HG03571 (cell line): Measurements from ENCODE around the gene CDKL5.
"Not testable (repeated sequence)": the region's sequence is repeated elsewhere in the genome, so short reads cannot be mapped to it uniquely, and the experiment has no call there.

ENCODE experiments used
- ATAC-seq: cut with Tn5 transposase; IDR thresholded peaks from one replicate; pipeline ENCODE4 v1.9.1; 2021; ENCODE audit not compliant: unreplicated experiment

The CDKL5 gene

GRCh38 chrX:18425199-18426003 lies at the start of gene CDKL5:
TSS of gene CDKL5 (plus strand) at chrX:18425608. CDS start at chrX:18507097, 81,489 bp downstream.
- ATAC-seq: peak; percentile 94

- no peak for ATAC-seq
Observed at GRCh38 chrX:18377796-18378195, 47.6 kb upstream of the CDKL5 start.

DNA sequence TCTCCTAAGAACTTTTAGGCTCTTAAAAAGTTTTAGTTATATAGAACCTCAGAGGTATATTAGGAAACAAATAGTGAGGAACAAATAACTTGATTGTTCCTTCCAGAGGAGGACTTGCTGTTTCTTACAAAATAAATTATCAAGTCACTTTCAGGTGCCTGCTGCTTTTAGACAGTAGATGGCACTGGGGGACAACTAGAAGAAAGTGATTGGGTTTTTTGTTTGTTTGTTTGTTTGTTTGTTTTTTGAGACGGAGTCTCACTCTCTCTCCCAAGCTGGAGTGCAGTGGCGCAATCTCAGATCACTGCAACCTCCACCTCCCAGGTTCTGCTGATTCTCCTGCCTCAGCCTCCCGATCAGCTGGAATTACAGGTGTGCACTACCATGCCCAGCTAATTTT lies 35.4 kb upstream of the CDKL5 start:
- no peak for ATAC-seq

- no peak for ATAC-seq
Observed at GRCh38 chrX:18390941-18391538, 34.4 kb upstream of the CDKL5 start.

DNA sequence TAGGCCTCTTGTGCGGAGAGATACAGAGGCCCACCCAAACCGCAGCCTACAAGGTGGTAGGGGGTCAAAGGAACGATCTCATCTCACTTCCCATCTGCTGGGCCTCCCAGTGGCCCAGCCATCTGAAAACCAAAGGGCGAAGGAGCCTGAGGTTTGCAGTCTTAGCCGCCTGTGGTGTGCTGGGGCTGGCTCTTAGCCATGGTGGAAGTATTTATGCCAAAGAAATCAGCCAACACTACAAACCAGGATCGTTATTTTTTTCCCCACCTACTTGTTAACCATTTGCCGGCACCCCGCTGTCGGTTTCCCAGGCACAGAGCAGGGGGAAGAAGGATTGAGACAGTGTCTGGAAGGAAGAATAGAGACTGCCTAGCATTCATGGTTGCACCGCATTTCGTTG lies 30.9 kb upstream of the CDKL5 start:
- no peak for ATAC-seq

GRCh38 chrX:18401848-18402213 lies 23.6 kb upstream of the CDKL5 start:
- ATAC-seq: no peak

DNA sequence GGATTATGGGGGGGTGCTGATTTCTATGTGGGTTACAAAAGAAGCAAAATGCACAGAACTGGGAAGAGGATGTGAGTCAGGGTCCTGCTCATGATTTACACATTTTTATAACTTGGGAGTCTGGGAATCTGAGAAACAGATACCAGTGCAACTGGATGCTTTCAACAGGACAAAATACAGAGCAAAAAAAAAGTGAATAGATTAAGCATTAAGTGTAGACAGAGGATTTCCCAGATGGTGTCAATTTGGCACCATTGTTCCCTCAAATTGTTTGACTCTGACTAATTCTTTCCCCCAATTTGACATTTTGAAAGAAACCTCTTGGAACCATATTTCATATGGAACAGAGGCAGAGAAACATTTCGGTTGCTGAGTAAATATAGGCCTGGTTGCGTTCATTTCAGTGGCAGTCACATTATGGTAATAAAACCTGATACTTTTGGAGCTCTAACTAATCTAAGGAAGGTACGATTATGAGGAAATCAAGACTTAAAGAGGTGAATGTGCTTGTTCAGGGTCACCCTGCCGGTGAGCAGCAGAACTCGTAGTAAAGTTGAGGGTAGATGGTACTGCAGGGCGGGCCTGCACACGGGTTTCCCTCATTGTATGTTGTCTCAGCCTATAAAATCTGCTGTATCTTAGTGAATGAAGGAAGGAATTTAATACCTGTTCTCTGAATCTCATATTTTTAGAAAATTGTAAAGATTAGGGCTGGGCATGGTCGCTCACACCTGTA lies 18.7 kb upstream of the CDKL5 start:
- no peak for ATAC-seq

- no peak for ATAC-seq
Observed at GRCh38 chrX:18410038-18410437, 15.4 kb upstream of the CDKL5 start.

DNA sequence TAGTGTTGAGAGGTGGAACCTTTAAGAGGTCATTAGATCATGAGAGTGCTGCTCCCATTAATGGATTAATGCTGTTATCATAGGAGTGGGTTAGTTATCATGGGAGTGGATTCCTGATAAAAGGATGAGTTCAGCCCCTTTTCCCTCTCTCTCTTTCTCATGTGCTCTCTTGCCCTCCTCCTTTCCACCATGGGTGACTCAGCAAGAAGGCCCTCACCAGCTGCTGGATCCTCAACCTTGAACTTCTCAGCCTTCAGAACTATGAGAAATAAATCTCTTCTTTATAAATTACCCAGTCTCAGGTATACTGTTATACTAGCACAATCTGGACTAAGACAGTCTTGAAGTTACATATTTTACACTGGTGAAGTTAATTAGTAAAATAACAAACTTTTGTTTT lies 10.0 kb upstream of the CDKL5 start:
- ATAC-seq: no peak

- no peak for ATAC-seq
Observed at GRCh38 chrX:18422325-18422724, 3.1 kb upstream of the CDKL5 start.

DNA sequence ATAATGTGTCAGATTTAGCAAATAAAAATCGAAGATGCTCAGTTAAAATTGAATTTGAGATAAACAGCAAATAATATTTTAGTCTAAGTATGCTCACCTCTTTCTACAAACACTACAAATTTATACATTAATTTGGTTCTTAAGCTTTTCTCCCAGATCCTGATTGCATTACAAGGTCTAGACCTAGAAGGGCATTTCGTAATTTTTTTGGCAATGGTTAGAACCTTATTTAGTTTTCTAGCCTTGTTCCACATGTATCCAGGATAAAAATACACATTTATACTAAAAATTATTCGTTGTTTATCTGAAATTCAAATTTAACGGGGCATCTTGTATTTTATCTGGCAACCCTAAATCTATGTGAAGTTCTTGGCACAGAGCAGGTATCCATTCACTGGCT lies 2.5 kb upstream of the CDKL5 start:
- ATAC-seq: no peak

DNA sequence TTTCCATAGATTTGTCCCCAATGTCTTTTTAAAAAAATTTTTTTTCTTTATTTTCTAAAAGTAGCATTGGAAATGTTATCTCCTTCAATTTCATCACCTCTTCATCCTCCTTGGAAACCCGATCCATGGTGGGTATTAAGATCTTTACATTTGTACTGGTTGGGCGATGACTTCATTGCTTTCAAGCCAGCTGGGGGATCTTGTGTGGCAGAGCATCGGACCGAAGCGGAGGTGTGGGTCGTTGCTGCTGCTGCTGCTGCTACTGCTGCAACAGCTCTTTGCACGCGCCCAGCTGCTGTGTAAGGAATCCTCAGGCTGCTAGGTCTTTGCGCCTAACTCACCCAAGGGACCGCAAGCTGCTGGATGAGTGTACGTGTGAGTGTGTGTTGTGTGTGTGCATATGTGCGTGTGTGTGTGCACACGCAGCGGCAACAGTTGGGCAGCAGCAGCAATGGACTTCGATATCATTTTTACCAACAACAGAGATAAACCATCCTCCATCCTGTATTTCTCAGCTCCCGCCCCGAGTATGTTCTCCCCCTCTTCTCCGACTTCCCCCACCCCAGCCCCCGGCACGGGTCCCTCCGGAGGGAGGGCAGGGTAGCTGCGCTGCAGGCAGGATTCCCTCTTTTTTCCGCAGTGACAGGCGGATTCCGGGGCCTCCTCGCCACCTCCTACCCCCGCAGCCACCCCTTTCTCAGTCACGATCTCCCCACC lies 768 bp upstream of the CDKL5 start:
- no peak for ATAC-seq

- no peak for ATAC-seq
Observed at GRCh38 chrX:18426004-18426320, 554 bp downstream of the CDKL5 start.

GRCh38 chrX:18428006-18428405 lies 2.6 kb downstream of the CDKL5 start:
- no peak for ATAC-seq

GRCh38 chrX:18433288-18433687 lies 7.9 kb downstream of the CDKL5 start:
- not testable (repeated sequence) for ATAC-seq

DNA sequence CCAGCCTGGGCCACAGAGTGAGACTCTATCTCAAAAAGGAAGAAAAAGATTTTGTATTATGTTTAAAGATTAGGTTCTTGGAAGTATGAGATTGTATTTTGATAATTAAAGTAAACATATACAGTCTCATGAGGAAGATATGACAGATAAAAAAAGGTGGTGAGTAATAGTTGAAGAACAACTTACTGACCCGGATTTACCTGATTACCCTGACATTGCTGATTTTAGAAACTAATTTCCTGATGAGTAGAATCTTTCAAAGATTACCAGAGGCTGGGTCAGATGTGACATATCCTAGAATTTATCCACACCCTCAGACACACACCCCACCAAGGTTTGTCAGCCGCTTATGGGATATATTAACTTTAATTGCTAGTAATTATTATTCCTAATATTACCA lies 9.5 kb downstream of the CDKL5 start:
- no peak for ATAC-seq

- no peak for ATAC-seq
Observed at GRCh38 chrX:18436017-18436416, 10.6 kb downstream of the CDKL5 start.

DNA sequence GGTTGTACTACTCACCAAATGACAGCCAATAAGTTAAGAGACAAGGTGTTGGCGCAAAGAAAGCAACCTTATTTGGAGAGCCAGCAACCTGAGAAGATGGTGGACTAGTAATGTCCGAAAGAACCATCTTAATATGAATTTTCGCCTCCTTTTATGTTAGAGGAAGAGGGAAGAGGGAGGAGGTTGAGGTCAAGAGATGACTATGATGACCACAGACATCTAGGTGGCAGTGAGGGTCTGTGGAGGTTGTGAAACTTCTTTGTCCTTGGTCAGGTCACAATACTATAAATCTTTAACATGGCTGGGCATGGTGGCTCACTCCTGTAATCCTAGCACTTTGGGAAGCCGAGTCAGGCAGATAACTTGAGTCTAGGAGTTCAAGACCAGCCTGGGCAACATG lies 15.4 kb downstream of the CDKL5 start:
- ATAC-seq: no peak

GRCh38 chrX:18441780-18442367 lies 16.5 kb downstream of the CDKL5 start:
- no peak for ATAC-seq

GRCh38 chrX:18448416-18448815 lies 23.0 kb downstream of the CDKL5 start:
- no peak for ATAC-seq

GRCh38 chrX:18449236-18449635 lies 23.8 kb downstream of the CDKL5 start:
- ATAC-seq: no peak
